ENCODE results near the gene ZNF90.

DNA sequence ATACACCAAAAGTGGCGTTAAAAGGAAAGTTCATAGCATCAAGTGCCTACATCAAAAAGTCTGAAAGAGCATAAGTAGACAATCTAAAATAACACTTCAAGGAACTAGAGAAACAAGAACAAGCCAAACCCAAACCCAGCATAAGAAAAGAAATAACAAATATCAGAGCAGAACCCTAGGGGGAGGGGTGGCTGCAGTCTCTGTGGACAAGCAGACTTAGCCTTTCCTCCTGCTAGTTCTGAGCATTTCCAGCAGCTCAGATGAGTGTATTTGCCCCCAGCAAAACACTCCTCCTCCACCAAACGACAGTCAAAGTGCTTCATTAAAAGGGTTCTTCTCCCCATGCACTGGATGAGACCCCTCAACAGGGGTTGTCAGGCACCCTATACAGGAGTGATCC lies 7.1 kb upstream of the ZNF90 start:
- TF ChIP-seq, protein P1, sequence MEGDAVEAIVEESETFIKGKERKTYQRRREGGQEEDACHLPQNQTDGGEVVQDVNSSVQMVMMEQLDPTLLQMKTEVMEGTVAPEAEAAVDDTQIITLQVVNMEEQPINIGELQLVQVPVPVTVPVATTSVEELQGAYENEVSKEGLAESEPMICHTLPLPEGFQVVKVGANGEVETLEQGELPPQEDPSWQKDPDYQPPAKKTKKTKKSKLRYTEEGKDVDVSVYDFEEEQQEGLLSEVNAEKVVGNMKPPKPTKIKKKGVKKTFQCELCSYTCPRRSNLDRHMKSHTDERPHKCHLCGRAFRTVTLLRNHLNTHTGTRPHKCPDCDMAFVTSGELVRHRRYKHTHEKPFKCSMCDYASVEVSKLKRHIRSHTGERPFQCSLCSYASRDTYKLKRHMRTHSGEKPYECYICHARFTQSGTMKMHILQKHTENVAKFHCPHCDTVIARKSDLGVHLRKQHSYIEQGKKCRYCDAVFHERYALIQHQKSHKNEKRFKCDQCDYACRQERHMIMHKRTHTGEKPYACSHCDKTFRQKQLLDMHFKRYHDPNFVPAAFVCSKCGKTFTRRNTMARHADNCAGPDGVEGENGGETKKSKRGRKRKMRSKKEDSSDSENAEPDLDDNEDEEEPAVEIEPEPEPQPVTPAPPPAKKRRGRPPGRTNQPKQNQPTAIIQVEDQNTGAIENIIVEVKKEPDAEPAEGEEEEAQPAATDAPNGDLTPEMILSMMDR (conservative IDR thresholded peaks at IDR 0.05; ENCODE audit: low read length), result no peak
- TF ChIP-seq EZH2phosphoT487 (IDR thresholded peaks at IDR 0.05; ENCODE audit: borderline replicate concordance), result no peak
